HG03139 (cell line): ENCODE measurements around the gene CYP2B6.
"Not testable (repeated sequence)": the region's sequence is repeated elsewhere in the genome, so short reads cannot be mapped to it uniquely, and the experiment has no call there.

Experiments
- ATAC-seq: cut with Tn5 transposase; IDR thresholded peaks from one replicate; pipeline ENCODE4 v1.9.1; 2021; ENCODE audit not compliant: unreplicated experiment

Gene CYP2B6

GRCh38 chr19:40979759-40980158, 11.3 kb upstream of the CYP2B6 start:
- ATAC-seq, result not testable (repeated sequence)

GRCh38 chr19:40980743-40981442, 10.2 kb upstream of the CYP2B6 start:
- not testable (repeated sequence) for ATAC-seq

- ATAC-seq, result no peak
These were observed 9.5 kb upstream of the CYP2B6 start for GRCh38 chr19:40981591-40981990.

- ATAC-seq, result no peak
These were observed 8.4 kb upstream of the CYP2B6 start for GRCh38 chr19:40982594-40983101.

- no peak for ATAC-seq
These were observed 1.6 kb upstream of the CYP2B6 start for GRCh38 chr19:40989453-40989852.

- ATAC-seq, result no peak
These were observed 4.3 kb downstream of the CYP2B6 start for GRCh38 chr19:40995355-40995754.

- ATAC-seq, result not testable (repeated sequence)
These were observed 7.9 kb downstream of the CYP2B6 start for GRCh38 chr19:40999018-40999417.

- ATAC-seq, result no peak
These were observed 9.2 kb downstream of the CYP2B6 start for GRCh38 chr19:41000310-41000737.

- no peak for ATAC-seq
These were observed 10.3 kb downstream of the CYP2B6 start for GRCh38 chr19:41001243-41001971.

- not testable (repeated sequence) for ATAC-seq
These were observed 12.6 kb downstream of the CYP2B6 start for GRCh38 chr19:41003656-41004055.

GRCh38 chr19:41009700-41010235, 18.7 kb downstream of the CYP2B6 start:
- no peak for ATAC-seq

- no peak for ATAC-seq
These were observed 22.3 kb downstream of the CYP2B6 start for GRCh38 chr19:41013359-41013758.

- no peak for ATAC-seq
These were observed 23.6 kb downstream of the CYP2B6 start for GRCh38 chr19:41014643-41015042.

- ATAC-seq, result no peak
These were observed 25.5 kb downstream of the CYP2B6 start for GRCh38 chr19:41016488-41017071.

GRCh38 chr19:41018736-41019290, 27.7 kb downstream of the CYP2B6 start:
- no peak for ATAC-seq

GRCh38 chr19:41019346-41019745, 28.3 kb downstream of the CYP2B6 start:
- no peak for ATAC-seq

GRCh38 chr19:41023193-41023592, 32.1 kb downstream of the CYP2B6 start:
- no peak for ATAC-seq

GRCh38 chr19:41025411-41025810, 34.3 kb downstream of the CYP2B6 start:
- ATAC-seq, result no peak

- no peak for ATAC-seq
These were observed 34.8 kb downstream of the CYP2B6 start for GRCh38 chr19:41025871-41026270.

GRCh38 chr19:41027273-41027967, 36.3 kb downstream of the CYP2B6 start:
- ATAC-seq, result no peak
